H9 (cell line): ENCODE measurements around the gene CDC42EP3. TPM values are rescaled to one million over a fixed set of nuclear protein-coding genes. Genes with fewer than 3 reads are reported as not detected.

Experiments
- DNase-seq: peaks from one replicate; pipeline ENCODE4 v3.0.0-alpha.2; 2017
- H2AFZ ChIP-seq: one replicate; pipeline ENCODE4 v1.6.1; 2013; ENCODE audit warnings: mild to moderate bottlenecking, low read length, control low read depth, moderate library complexity
- H2AK5ac ChIP-seq: 2 replicates; pipeline ENCODE4 v1.6.1; 2013; ENCODE audit warnings: low read length, control low read depth, mixed read lengths; ENCODE audit not compliant: insufficient read length
- H2BK120ac ChIP-seq: one replicate; pipeline ENCODE4 v1.6.1; 2013; ENCODE audit warnings: low read depth, mild to moderate bottlenecking, low read length, control low read depth, inconsistent platforms; ENCODE audit not compliant: poor library complexity, severe bottlenecking
- H2BK12ac ChIP-seq: 2 replicates; pipeline ENCODE4 v1.6.1; 2013; ENCODE audit warnings: low read length, control low read depth, mixed read lengths, low read depth; ENCODE audit not compliant: insufficient read length
- H2BK15ac ChIP-seq: 2 replicates; pipeline ENCODE4 v1.6.1; 2013; ENCODE audit warnings: low read depth, low read length, control low read depth
- H2BK20ac ChIP-seq: one replicate; pipeline ENCODE4 v1.6.1; 2013; ENCODE audit warnings: low read depth, mild to moderate bottlenecking, low read length, control low read depth, inconsistent platforms; ENCODE audit not compliant: poor library complexity, severe bottlenecking
- H2BK5ac ChIP-seq: 2 replicates; pipeline ENCODE4 v1.6.1; 2013; ENCODE audit warnings: low read length, control low read depth, mixed read lengths; ENCODE audit not compliant: insufficient read length
- H3K14ac ChIP-seq: 2 replicates; pipeline ENCODE4 v1.6.1; 2013; ENCODE audit warnings: low read length, control low read depth; ENCODE audit not compliant: insufficient read depth
- H3K18ac ChIP-seq: 2 replicates; pipeline ENCODE4 v1.6.1; 2013; ENCODE audit warnings: low read depth, mild to moderate bottlenecking, mixed read lengths, low read length, control low read depth; ENCODE audit not compliant: insufficient read length
- H3K23ac ChIP-seq: 2 replicates; pipeline ENCODE4 v1.6.1; 2013; ENCODE audit warnings: low read length, control low read depth, mixed read lengths, low read depth; ENCODE audit not compliant: insufficient read length
- H3K23me2 ChIP-seq: 2 replicates; pipeline ENCODE4 v1.6.1; 2013; ENCODE audit warnings: low read depth, mild to moderate bottlenecking, mixed read lengths, low read length, control low read depth; ENCODE audit not compliant: insufficient read length, poor library complexity, severe bottlenecking
- H3K27ac ChIP-seq: 2 replicates; pipeline ENCODE4 v1.5.1; 2013; ENCODE audit warnings: low read length, control low read depth, mixed read lengths, low read depth; ENCODE audit not compliant: insufficient read length
- H3K27me3 ChIP-seq: 2 replicates; pipeline ENCODE4 v1.6.1; 2013; ENCODE audit warnings: low read length, control low read depth, inconsistent platforms; ENCODE audit not compliant: insufficient read depth
- H3K4ac ChIP-seq: 2 replicates; pipeline ENCODE4 v1.6.1; 2013; ENCODE audit warnings: low read depth, mild to moderate bottlenecking, control low read depth, inconsistent platforms, low read length, moderate library complexity
- H3K4me1 ChIP-seq: 2 replicates; pipeline ENCODE4 v1.6.1; 2013; ENCODE audit warnings: low read length, control low read depth, inconsistent platforms; ENCODE audit not compliant: insufficient read depth
- H3K4me2 ChIP-seq: 2 replicates; pipeline ENCODE4 v1.6.1; 2013; ENCODE audit warnings: low read length, control low read depth, mixed read lengths; ENCODE audit not compliant: insufficient read length, insufficient read depth
- H3K56ac ChIP-seq: 2 replicates; pipeline ENCODE4 v1.6.1; 2013; ENCODE audit warnings: low read depth, mild to moderate bottlenecking, mixed read lengths, low read length, control low read depth; ENCODE audit not compliant: insufficient read length
- H3K79me1 ChIP-seq: 2 replicates; pipeline ENCODE4 v1.6.1; 2013; ENCODE audit warnings: low read depth, mild to moderate bottlenecking, moderate library complexity, low read length, control low read depth, inconsistent platforms; ENCODE audit not compliant: insufficient read depth, poor library complexity, severe bottlenecking
- H3K79me2 ChIP-seq: 2 replicates; pipeline ENCODE4 v1.6.1; 2013; ENCODE audit warnings: low read length, control low read depth, inconsistent platforms; ENCODE audit not compliant: insufficient read depth
- H3K9ac ChIP-seq: 2 replicates; pipeline ENCODE4 v1.6.1; 2013; ENCODE audit warnings: low read length, control low read depth, mixed read lengths; ENCODE audit not compliant: insufficient read length; ENCODE audit errors: extremely low read depth
- H3K9me3 ChIP-seq: one replicate; pipeline ENCODE4 v1.6.1; 2013; ENCODE audit warnings: low read depth, low read length, inconsistent platforms; ENCODE audit not compliant: control insufficient read depth
- H3T11ph ChIP-seq: one replicate; pipeline ENCODE4 v1.6.1; 2013; ENCODE audit warnings: mild to moderate bottlenecking, low read length, control low read depth, inconsistent platforms
- H4K20me1 ChIP-seq: one replicate; pipeline ENCODE4 v1.6.1; 2013; ENCODE audit not compliant: control insufficient read depth, insufficient read length, insufficient read depth
- H4K5ac ChIP-seq: 2 replicates; pipeline ENCODE4 v1.6.1; 2013; ENCODE audit warnings: low read depth, mild to moderate bottlenecking, mixed read lengths, low read length, control low read depth; ENCODE audit not compliant: insufficient read length
- H4K8ac ChIP-seq: replicated peaks from 2 replicates; pipeline ENCODE4 v1.6.1; 2013; ENCODE audit warnings: low read length, control low read depth, mixed read lengths, low read depth; ENCODE audit not compliant: insufficient read length
- H4K91ac ChIP-seq: 2 replicates; pipeline ENCODE4 v1.6.1; 2013; ENCODE audit warnings: low read depth, mild to moderate bottlenecking, moderate library complexity, mixed read lengths, low read length, control low read depth; ENCODE audit not compliant: insufficient read length
- H3K27ac Mint-ChIP-seq, 3 experiments: 2 replicates in 2 of 3; 3 replicates in 1 of 3; pipeline ENCODE4 v1.8.0; 2020 to 2021; ENCODE audit warnings: mixed read lengths in 3 of 3, mild to moderate bottlenecking in 1 of 3, moderate library complexity in 1 of 3
- H3K27me3 Mint-ChIP-seq: 2 replicates; pipeline ENCODE4 v1.8.0; 2021; ENCODE audit warnings: low read depth, mild to moderate bottlenecking, moderate library complexity, mixed read lengths
- H3K36me3 Mint-ChIP-seq, 3 experiments: 2 replicates in 2 of 3; 3 replicates in 1 of 3; pipeline ENCODE4 v1.8.0; 2020 to 2021; ENCODE audit warnings: low read depth in 3 of 3, mixed read lengths in 3 of 3; ENCODE audit not compliant: insufficient read depth in 1 of 3
- H3K4me1 Mint-ChIP-seq, 2 experiments: 2 replicates each; pipeline ENCODE4 v1.8.0; 2020; ENCODE audit warnings: mixed read lengths in 2 of 2
- H3K4me3 Mint-ChIP-seq, 2 experiments: 2 replicates in 1 of 2; 3 replicates in 1 of 2; pipeline ENCODE4 v1.8.0; 2020 to 2021; ENCODE audit warnings: mild to moderate bottlenecking in 2 of 2, mixed read lengths in 2 of 2, moderate library complexity in 1 of 2
- H3K9me3 Mint-ChIP-seq, 2 experiments: 2 replicates in 1 of 2; 3 replicates in 1 of 2; pipeline ENCODE4 v1.8.0; 2020; ENCODE audit warnings: mild to moderate bottlenecking in 2 of 2, mixed read lengths in 2 of 2, moderate library complexity in 1 of 2
- WGBS: extraction: QIAGEN DNeasy Blood & Tissue Kit; methylation state at CpG from one replicate; pipeline ENCODE4 v1.1.7; 2013; ENCODE audit warnings: missing lambda C conversion rate, low lambda C conversion rate, mixed read lengths; ENCODE audit not compliant: insufficient read length; ENCODE audit errors: extremely low coverage; 5-methylcytosine and 5-hydroxymethylcytosine counted together
- total RNA-seq: library from RNA; stranded (reverse); gene quantifications from 2 replicates; pipeline ENCODE4 v1.2.1, GENCODE V29; 2021
- TF ChIP-seq, protein P1 (sequence below): fragments of 200-600 bp; sonication (generic); conservative IDR thresholded peaks from 3 replicates; pipeline ENCODE4 v1.8.0; 2021; ENCODE audit warnings: antibody characterized with exemption, mild to moderate bottlenecking

Gene CDC42EP3
- total RNA-seq, 1 experiment from 2014 or later, result 61.5 TPM

DNA sequence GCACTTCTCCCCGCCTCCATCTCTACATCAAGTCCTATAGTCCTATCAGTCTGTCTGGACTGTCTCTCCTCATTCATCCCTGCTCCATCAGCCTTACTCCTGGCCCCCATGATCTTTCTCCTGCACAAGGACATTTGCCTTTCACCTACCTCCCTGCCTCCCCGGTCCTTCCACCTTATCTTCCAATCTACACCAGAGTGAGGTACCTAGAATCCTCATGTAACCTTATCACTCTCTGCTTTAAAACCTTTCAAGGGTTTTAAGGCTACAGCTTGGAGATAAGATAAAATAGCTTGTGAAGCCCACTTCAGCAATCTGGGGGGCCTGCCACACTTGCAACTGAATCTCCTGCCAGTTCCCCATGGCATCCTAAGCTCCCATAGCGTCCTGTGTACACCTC lies 12.8 kb downstream of the CDC42EP3 start:
- Histone ChIP-seq H3K27me3 (peaks cover 2% of the 10 kb centered on the region; the same call in 1 of the 2 replicates), H3K23me2 (no peaks in the 10 kb centered on the region), H2BK15ac (no peak overlapping the region), H2AFZ (no peak overlapping the region), H4K91ac (no peak overlapping the region), H2BK120ac (no peak overlapping the region), H3K79me2 (peaks cover 16% of the 10 kb centered on the region; the same call in 1 of the 2 replicates), H3K23ac (no peak overlapping the region), H2AK5ac (no peak overlapping the region), H3K14ac (no peak overlapping the region; the same call in 1 of the 2 replicates), H3K56ac (no peak overlapping the region), H2BK20ac (no peak overlapping the region), H3K27ac (no peak overlapping the region), H2BK12ac (no peak overlapping the region), H3K9ac (no peak overlapping the region), H3K9me3 (no peaks in the 10 kb centered on the region), H3K4ac (no peak overlapping the region), H3K79me1 (no peaks in the 10 kb centered on the region), H4K20me1 (no peaks in the 10 kb centered on the region), H3K18ac (no peak overlapping the region), H3K4me2 (no peak overlapping the region), H3K4me1 (peaks cover 37% of the 10 kb centered on the region), H2BK5ac (no peak overlapping the region), H4K8ac (no peak overlapping the region), H3T11ph (no peak overlapping the region), H4K5ac (no peak overlapping the region)
- TF ChIP-seq, protein P1, sequence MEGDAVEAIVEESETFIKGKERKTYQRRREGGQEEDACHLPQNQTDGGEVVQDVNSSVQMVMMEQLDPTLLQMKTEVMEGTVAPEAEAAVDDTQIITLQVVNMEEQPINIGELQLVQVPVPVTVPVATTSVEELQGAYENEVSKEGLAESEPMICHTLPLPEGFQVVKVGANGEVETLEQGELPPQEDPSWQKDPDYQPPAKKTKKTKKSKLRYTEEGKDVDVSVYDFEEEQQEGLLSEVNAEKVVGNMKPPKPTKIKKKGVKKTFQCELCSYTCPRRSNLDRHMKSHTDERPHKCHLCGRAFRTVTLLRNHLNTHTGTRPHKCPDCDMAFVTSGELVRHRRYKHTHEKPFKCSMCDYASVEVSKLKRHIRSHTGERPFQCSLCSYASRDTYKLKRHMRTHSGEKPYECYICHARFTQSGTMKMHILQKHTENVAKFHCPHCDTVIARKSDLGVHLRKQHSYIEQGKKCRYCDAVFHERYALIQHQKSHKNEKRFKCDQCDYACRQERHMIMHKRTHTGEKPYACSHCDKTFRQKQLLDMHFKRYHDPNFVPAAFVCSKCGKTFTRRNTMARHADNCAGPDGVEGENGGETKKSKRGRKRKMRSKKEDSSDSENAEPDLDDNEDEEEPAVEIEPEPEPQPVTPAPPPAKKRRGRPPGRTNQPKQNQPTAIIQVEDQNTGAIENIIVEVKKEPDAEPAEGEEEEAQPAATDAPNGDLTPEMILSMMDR, result no peak
- Mint-ChIP-seq H3K27ac (peak overlapping the region in 1 of 3 experiments; percentile 69; a peak in 1 of 7 replicates), H3K9me3 (no peaks in the 10 kb centered on the region; a peak in 2 of 5 replicates), H3K4me1 (peaks cover 80 to 87% of the 10 kb centered on the region in 2 experiments), H3K4me3 (no peak overlapping the region; a peak in 2 of 5 replicates), H3K27me3 (0 out of 2 replicates have a peak, but pooled peaks cover 2% of the 10 kb centered on the region), H3K36me3 (peaks cover 18 to 50% (median 19%) of the 10 kb centered on the region in 3 experiments)
- no CpG with 5 or more reads among the region's 3 CpGs for WGBS
- DNase-seq, result no peak
